OCI-LY1 (cell line): ENCODE measurements around the gene PSMD1.

Source experiments
- H2AFZ ChIP-seq: fragments of 200-600 bp; sonication (generic), shearing (Covaris generic); 2 replicates; pipeline ENCODE4 v1.6.0; 2014; ENCODE audit warnings: antibody characterized with exemption, mild to moderate bottlenecking, low read length
- H3F3A ChIP-seq: fragments of 200-600 bp; sonication (generic), shearing (Covaris generic); 2 replicates; pipeline ENCODE4 v1.6.0; 2014; ENCODE audit warnings: mild to moderate bottlenecking, antibody characterized with exemption, low read length, moderate library complexity; ENCODE audit not compliant: insufficient read depth
- H3K27ac ChIP-seq: fragments of 200-600 bp; sonication (generic); 2 replicates; pipeline ENCODE4 v1.5.1; 2014; ENCODE audit warnings: low read length, mixed run types, mild to moderate bottlenecking, low read depth; ENCODE audit not compliant: poor library complexity, severe bottlenecking
- H3K27me3 ChIP-seq: fragments of 200-600 bp; sonication (generic); 2 replicates; pipeline ENCODE4 v1.6.0; 2014; ENCODE audit warnings: antibody characterized with exemption, mild to moderate bottlenecking, low read length, moderate library complexity; ENCODE audit not compliant: insufficient read depth
- H3K36me3 ChIP-seq: fragments of 200-600 bp; sonication (generic); 2 replicates; pipeline ENCODE4 v1.6.1; 2014; ENCODE audit warnings: mild to moderate bottlenecking, antibody characterized with exemption, low read length, moderate library complexity, mixed read lengths; ENCODE audit not compliant: insufficient read depth
- H3K4me1 ChIP-seq: fragments of 200-600 bp; sonication (generic); 2 replicates; pipeline ENCODE4 v1.5.1; 2014; ENCODE audit warnings: mild to moderate bottlenecking, low read length, moderate library complexity; ENCODE audit not compliant: insufficient read depth, severe bottlenecking
- H3K4me2 ChIP-seq: fragments of 200-600 bp; sonication (generic), shearing (Covaris generic); 2 replicates; pipeline ENCODE4 v1.6.1; 2014; ENCODE audit warnings: low read length
- H3K4me3 ChIP-seq: fragments of 200-600 bp; sonication (generic); 2 replicates; pipeline ENCODE4 v1.5.1; 2014; ENCODE audit warnings: low read length, low read depth, mild to moderate bottlenecking, mixed read lengths; ENCODE audit not compliant: poor library complexity, severe bottlenecking
- H3K79me2 ChIP-seq: fragments of 200-600 bp; shearing (Covaris generic); 2 replicates; pipeline ENCODE4 v1.6.1; 2016; ENCODE audit warnings: mixed run types, low read length, mixed read lengths; ENCODE audit not compliant: insufficient read depth
- H3K9ac ChIP-seq: fragments of 200-600 bp; sonication (generic), shearing (Covaris generic); 2 replicates; pipeline ENCODE4 v1.6.1; 2014; ENCODE audit warnings: mild to moderate bottlenecking, low read length, mixed read lengths
- H3K9me2 ChIP-seq: fragments of 200-600 bp; sonication (generic), shearing (Covaris generic); 2 replicates; pipeline ENCODE4 v1.6.1; 2014; ENCODE audit warnings: low read depth, mild to moderate bottlenecking, low read length, mixed read lengths
- H3K9me3 ChIP-seq: fragments of 200-600 bp; shearing (Covaris generic); 2 replicates; pipeline ENCODE4 v1.6.1; 2014; ENCODE audit warnings: low read length, mixed read lengths
- H4K20me1 ChIP-seq: fragments of 200-600 bp; sonication (generic), shearing (Covaris generic); 2 replicates; pipeline ENCODE4 v1.6.0; 2016; ENCODE audit warnings: mild to moderate bottlenecking, low read length; ENCODE audit not compliant: insufficient read depth
- CTCF ChIP-seq: fragments of 200-600 bp; sonication (generic), shearing (Covaris generic); IDR thresholded peaks from 2 replicates; pipeline ENCODE4 v1.5.1; 2017; ENCODE audit warnings: mild to moderate bottlenecking, antibody characterized with exemption, low read length, moderate library complexity, mixed read lengths
- EZH2 ChIP-seq: fragments of 200-600 bp; sonication (generic), shearing (Covaris generic); IDR thresholded peaks from 2 replicates; pipeline ENCODE4 v1.8.0; 2017; ENCODE audit warnings: borderline replicate concordance, mixed run types, mild to moderate bottlenecking, antibody characterized with exemption, low read length, moderate library complexity, mixed read lengths

The PSMD1 gene

GRCh38 chr2:231146665-231147064, 90.0 kb downstream of the PSMD1 start:
- Histone ChIP-seq H3K27ac (no peak overlapping the region), H3K36me3 (peaks cover 47% of the 10 kb centered on the region)
- no peak for TF ChIP-seq CTCF
- TF ChIP-seq EZH2 = no peak

GRCh38 chr2:231152800-231153557, 96.3 kb downstream of the PSMD1 start:
- no peak for TF ChIP-seq EZH2
- TF ChIP-seq CTCF = no peak
- no peaks in the 10 kb centered on the region for H3K27me3 ChIP-seq
- H3K27ac ChIP-seq = no peak overlapping the region
- H3K9me3 ChIP-seq = no peaks in the 10 kb centered on the region
- H3K9me2 ChIP-seq = no peaks in the 10 kb centered on the region
- H3K4me1 ChIP-seq = no peaks in the 10 kb centered on the region
- H3K36me3 ChIP-seq = peaks cover 51% of the 10 kb centered on the region
- no peaks in the 10 kb centered on the region for H4K20me1 ChIP-seq
- no peak overlapping the region for H3K4me3 ChIP-seq
- no peak overlapping the region for H3K9ac ChIP-seq
- no peaks in the 10 kb centered on the region for H3K79me2 ChIP-seq
- no peak overlapping the region for H3K4me2 ChIP-seq
- H2AFZ ChIP-seq = no peak overlapping the region
- H3F3A ChIP-seq = no peaks in the 10 kb centered on the region

More at GRCh38 chr2:231146665-231147064, 90.0 kb downstream of the PSMD1 start:
- Histone ChIP-seq H2AFZ (no peak overlapping the region), H3K79me2 (no peaks in the 10 kb centered on the region), H3K4me2 (no peak overlapping the region), H4K20me1 (no peaks in the 10 kb centered on the region), H3K4me3 (no peak overlapping the region), H3K27me3 (no peaks in the 10 kb centered on the region), H3K9ac (no peak overlapping the region), H3K9me3 (no peaks in the 10 kb centered on the region), H3F3A (no peaks in the 10 kb centered on the region), H3K4me1 (no peaks in the 10 kb centered on the region), H3K9me2 (no peaks in the 10 kb centered on the region)

GRCh38 chr2:231159306-231159705, 102.6 kb downstream of the PSMD1 start:
- Histone ChIP-seq H3K4me1 (no peaks in the 10 kb centered on the region), H3K27me3 (no peaks in the 10 kb centered on the region), H3K27ac (no peak overlapping the region), H4K20me1 (no peaks in the 10 kb centered on the region), H3K36me3 (peaks cover 59% of the 10 kb centered on the region), H3K4me3 (no peak overlapping the region), H3K9ac (no peak overlapping the region), H3F3A (no peaks in the 10 kb centered on the region), H3K9me3 (no peaks in the 10 kb centered on the region), H3K79me2 (no peaks in the 10 kb centered on the region), H3K4me2 (no peak overlapping the region), H3K9me2 (no peaks in the 10 kb centered on the region), H2AFZ (no peak overlapping the region)
- TF ChIP-seq CTCF (no peak), EZH2 (no peak)
